Measurements from ENCODE around the gene ERBB4.

DNA sequence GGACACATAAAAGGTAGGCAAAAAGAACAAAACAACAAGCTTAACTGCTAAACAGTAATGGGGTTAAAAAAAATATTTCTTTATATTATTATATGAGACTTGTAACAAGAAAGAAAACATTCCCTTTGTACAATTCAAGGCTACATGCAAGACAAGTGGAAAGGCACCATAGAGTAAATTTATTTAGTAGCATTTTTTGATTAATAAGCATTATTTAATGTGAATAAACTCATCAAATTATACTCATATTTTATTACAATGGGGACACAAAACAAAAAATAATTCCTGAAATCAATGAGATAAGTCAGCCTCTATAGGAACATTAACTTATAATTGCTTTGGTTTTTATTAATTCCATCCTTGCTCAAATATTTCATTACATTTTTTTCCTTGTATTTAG lies 809.2 kb downstream of the ERBB4 start:
- TF ChIP-seq, protein P1, sequence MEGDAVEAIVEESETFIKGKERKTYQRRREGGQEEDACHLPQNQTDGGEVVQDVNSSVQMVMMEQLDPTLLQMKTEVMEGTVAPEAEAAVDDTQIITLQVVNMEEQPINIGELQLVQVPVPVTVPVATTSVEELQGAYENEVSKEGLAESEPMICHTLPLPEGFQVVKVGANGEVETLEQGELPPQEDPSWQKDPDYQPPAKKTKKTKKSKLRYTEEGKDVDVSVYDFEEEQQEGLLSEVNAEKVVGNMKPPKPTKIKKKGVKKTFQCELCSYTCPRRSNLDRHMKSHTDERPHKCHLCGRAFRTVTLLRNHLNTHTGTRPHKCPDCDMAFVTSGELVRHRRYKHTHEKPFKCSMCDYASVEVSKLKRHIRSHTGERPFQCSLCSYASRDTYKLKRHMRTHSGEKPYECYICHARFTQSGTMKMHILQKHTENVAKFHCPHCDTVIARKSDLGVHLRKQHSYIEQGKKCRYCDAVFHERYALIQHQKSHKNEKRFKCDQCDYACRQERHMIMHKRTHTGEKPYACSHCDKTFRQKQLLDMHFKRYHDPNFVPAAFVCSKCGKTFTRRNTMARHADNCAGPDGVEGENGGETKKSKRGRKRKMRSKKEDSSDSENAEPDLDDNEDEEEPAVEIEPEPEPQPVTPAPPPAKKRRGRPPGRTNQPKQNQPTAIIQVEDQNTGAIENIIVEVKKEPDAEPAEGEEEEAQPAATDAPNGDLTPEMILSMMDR (conservative IDR thresholded peaks at IDR 0.05; ENCODE audit: low read depth, low read length): no peak
- TF ChIP-seq EZH2 (IDR thresholded peaks at IDR 0.05; ENCODE audit: borderline replicate concordance, low read depth, low read length, poor library complexity, severe bottlenecking): no peak
